HG02763 (cell line): Measurements from ENCODE around the gene RNF133.
"Not testable (repeated sequence)": the region's sequence is repeated elsewhere in the genome, so short reads cannot be mapped to it uniquely, and the experiment has no call there.

Source experiments
- ATAC-seq: cut with Tn5 transposase; IDR thresholded peaks from one replicate; pipeline ENCODE4 v1.9.1; 2021; ENCODE audit warnings: mild to moderate bottlenecking, moderate library complexity; ENCODE audit not compliant: unreplicated experiment

Gene RNF133

GRCh38 chr7:122689346-122690109 is 9.4 kb downstream of the RNF133 start:
- no peak for ATAC-seq

GRCh38 chr7:122688400-122688998 is 10.4 kb downstream of the RNF133 start:
- ATAC-seq, result no peak

- ATAC-seq, result no peak
Measured at GRCh38 chr7:122686360-122686878, 12.5 kb downstream of the RNF133 start.

GRCh38 chr7:122684504-122684903 is 14.4 kb downstream of the RNF133 start:
- ATAC-seq, result no peak

GRCh38 chr7:122682815-122683550 is 15.9 kb downstream of the RNF133 start:
- no peak for ATAC-seq

- ATAC-seq, result not testable (repeated sequence)
Measured at GRCh38 chr7:122681186-122681585, 17.7 kb downstream of the RNF133 start.

GRCh38 chr7:122679813-122680212 is 19.1 kb downstream of the RNF133 start:
- no peak for ATAC-seq

GRCh38 chr7:122679269-122679709 is 19.6 kb downstream of the RNF133 start:
- not testable (repeated sequence) for ATAC-seq

- no peak for ATAC-seq
Measured at GRCh38 chr7:122677149-122677548, 21.8 kb downstream of the RNF133 start.

GRCh38 chr7:122676466-122676865 is 22.5 kb downstream of the RNF133 start:
- no peak for ATAC-seq

- no peak for ATAC-seq
Measured at GRCh38 chr7:122675621-122676020, 23.3 kb downstream of the RNF133 start.

GRCh38 chr7:122675011-122675410 is 23.9 kb downstream of the RNF133 start:
- ATAC-seq, result no peak

GRCh38 chr7:122674502-122674901 is 24.4 kb downstream of the RNF133 start:
- no peak for ATAC-seq

GRCh38 chr7:122673951-122674350 is 25.0 kb downstream of the RNF133 start:
- ATAC-seq, result no peak

- ATAC-seq, result no peak
Measured at GRCh38 chr7:122672536-122672935, 26.4 kb downstream of the RNF133 start.

GRCh38 chr7:122663733-122664132 is 35.2 kb downstream of the RNF133 start:
- no peak for ATAC-seq

- ATAC-seq, result no peak
Measured at GRCh38 chr7:122658856-122659255, 40.1 kb downstream of the RNF133 start.

- no peak for ATAC-seq
Measured at GRCh38 chr7:122653685-122654084, 45.2 kb downstream of the RNF133 start.

- ATAC-seq, result no peak
Measured at GRCh38 chr7:122652876-122653275, 46.0 kb downstream of the RNF133 start.

- ATAC-seq, result no peak
Measured at GRCh38 chr7:122651451-122651850, 47.5 kb downstream of the RNF133 start.
